ENCODE results near the gene PPP2R3B.

Gene PPP2R3B

DNA sequence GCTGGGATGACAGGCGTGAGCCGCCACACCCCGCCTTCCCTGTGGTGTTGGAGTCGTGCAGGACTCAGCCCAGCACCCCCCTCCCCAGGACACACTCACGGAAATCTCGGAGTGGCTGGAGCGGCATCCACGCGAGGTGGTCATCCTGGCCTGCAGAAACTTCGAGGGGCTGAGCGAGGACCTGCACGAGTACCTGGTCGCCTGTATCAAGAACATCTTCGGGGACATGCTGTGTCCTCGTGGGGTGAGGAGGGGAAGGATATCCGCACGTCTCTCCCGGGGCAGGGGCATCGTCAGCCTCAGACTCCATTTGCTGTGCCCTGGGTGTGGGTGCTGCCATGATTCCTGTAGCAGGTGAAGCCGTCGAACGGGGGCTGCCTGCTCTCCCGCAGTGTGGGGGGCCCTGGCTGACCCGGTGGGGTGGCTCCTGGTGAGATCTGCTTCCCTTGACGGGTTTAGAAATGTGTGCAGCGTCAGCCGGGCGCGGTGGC, 95.3 kb downstream of the PPP2R3B start:
- DNase-seq: no peak

DNA sequence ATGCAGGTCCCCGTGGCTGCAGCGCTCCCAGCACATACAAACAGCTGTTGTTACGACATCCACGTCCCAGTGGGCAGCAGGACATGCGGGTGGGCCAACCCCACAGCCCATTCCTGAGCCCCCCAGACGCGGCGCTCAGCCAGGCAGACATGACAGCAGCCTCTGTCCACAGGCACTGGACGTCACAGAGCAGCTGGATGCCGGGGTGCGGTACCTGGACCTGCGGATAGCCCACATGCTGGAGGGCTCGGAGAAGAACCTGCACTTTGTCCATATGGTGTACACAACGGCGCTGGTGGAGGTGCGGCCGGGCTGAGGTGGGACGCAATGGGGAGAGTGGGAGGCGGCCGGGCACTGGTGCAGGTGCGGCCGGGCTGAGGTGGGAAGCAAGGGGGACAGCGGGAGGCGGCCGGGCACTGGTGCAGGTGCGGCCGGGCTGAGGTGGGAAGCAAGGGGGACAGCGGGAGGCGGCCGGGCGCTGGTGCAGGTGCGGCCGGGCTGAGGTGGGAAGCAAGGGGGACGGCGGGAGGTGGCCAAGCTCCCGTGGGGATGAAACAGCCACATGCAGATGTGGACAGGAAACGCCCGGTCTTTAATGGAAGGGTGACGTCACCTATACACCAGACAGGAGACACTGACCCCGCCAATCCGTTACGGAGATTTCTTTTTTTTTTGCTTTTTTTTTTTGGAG, 96.1 kb downstream of the PPP2R3B start:
- DNase-seq: no peak

DNA sequence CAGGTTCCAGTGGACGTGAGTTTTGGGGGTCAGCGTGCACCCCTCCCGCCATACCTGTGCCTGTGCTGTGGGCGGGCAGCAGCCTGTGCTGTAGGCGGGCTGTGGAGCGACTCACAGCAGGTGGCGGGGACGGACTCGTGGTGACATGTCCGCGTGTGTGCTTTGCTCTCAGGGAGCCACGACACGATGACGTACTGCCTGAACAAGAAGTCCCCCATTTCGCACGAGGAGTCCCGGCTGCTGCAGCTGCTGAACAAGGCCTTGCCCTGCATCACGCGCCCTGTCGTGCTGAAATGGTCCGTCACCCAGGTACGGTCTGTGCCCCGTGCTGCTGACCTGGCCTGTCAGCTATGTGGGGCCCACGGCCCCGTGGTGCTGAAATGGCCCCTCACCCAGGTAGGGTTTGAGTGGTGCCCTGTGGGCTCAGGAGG, 98.1 kb downstream of the PPP2R3B start:
- DNase-seq: no peak

DNA sequence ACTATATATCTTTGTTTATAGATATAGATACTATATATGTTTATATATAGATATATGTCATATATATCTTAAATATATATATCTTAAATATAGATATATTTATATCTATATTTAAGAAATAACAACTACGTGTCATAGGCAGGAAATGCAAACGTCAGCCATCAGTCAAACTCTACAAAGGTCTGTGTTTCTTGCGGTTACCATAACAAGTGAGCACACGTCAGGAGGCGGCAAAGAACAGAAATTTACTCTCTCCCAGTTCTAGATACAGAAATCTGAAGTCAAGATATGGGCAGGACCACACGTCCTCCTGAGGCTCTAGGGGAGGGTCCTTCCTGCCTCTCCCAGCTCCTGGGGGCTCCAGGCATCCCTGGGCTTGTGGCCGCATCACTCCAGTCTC, 99.0 kb downstream of the PPP2R3B start:
- DNase-seq: no peak

DNA sequence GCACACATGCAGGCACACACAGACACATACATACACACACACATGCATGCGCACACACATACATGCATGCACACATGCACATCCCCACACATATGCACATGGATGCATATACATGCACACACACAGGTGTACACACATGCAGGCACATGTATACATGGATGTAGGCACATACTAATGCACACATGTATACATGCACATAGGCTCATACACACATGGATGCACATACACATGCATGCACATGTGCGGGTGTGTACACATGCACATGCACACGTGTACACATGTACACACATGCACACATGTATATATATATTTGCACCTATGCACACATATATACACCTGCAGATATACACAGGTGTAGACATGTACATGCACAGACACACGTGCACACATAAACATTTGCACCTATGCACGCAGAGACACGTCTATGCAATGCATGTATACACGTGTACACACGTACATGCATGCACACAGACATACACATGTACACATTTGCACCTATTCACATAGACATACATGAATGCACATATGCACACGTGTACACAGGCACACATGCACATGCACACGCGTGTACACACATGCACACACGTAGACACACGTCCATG, 101.5 kb downstream of the PPP2R3B start:
- DNase-seq: no peak

Data from SHP77 treated with DMSO at 0.1 percent for 48 hours (cell line).